Measurements from ENCODE around the gene SORBS2.
"Not testable (repeated sequence)": the region's sequence is repeated elsewhere in the genome, so short reads cannot be mapped to it uniquely, and the experiment has no call there.

Gene SORBS2

DNA sequence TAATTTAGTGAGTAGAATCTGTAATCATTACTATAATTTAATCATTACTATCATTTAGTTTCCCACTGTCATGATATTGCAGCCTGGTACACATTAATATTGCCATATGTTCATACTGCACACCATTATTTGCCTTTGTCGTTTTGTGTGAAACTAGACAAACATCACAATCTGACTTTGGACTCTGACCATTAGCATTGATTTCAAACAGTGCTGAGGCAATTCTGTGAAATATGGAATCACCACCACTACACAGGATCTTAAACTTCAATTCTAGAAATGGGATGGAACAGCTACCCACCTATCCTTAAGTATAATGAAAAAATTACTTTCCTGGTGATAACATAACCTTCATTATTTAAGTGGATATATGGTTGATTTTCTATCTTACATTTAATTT lies 98.3 kb downstream of the SORBS2 start:
- Mint-ChIP-seq H3K36me3 (ENCODE audit: low read depth) (no peaks in the 10 kb centered on the region), H3K9me3 (no peaks in the 10 kb centered on the region), H3K27ac (no peak overlapping the region), H3K27me3 (peaks cover 22% of the 10 kb centered on the region), H3K4me3 (no peak overlapping the region), H3K4me1 (ENCODE audit: low read depth) (no peaks in the 10 kb centered on the region)

DNA sequence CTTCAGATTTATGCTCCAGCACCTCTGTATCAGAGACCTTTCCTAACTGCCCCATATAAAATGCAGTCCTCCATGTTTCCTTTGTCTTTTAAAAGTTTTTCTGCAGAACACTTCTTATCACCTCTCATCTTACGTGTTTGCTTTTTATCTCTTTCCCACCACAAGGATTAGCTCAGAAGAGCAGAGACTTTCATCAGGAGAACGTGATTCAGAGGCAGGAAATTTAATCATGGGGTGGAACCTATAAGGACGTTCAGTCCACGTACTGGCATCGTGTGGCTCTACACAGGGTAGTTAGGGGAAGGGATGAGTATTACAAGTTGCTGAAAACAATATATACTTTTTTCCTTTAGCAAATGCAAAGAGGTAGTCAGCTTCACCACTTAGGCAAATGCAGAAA lies 98.7 kb downstream of the SORBS2 start:
- Mint-ChIP-seq H3K4me1 (ENCODE audit: low read depth) (no peaks in the 10 kb centered on the region), H3K36me3 (ENCODE audit: low read depth) (no peaks in the 10 kb centered on the region), H3K9me3 (no peaks in the 10 kb centered on the region), H3K27ac (no peak overlapping the region), H3K4me3 (no peak overlapping the region), H3K27me3 (peaks cover 22% of the 10 kb centered on the region)

DNA sequence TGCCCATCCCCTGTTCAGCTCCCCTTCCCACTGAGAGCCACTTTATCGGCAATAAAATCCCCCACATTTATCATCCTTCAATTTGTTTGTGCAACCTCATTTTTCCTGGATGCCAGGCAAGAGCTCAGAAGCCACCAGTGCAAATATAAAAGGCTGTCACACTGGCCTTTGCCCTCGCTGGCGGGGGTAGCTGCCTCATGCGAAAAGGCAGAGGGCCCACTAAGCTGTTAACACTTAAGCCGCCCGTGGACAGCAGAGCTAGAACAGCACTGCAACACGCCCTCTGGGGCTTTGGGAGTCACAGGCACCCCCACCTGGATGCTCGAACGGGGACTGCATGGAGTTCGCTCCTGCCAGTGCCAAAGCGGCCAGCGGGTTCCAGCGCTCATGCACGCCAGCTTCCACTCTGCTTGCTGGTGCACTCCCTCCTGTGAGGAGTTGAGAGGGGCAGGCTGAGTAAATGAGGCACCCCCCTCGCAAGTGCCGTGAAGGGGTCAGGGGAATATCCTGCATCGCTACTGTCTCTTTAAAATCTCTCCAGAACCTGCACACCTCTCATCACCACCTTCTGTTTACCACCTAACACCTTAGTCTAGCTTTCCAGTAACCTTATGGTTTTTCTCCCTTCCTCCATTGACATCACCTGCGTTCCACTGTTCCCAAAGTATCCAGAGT lies 99.5 kb downstream of the SORBS2 start:
- Mint-ChIP-seq H3K36me3 (ENCODE audit: low read depth) (no peaks in the 10 kb centered on the region), H3K27ac (no peak overlapping the region), H3K9me3 (no peaks in the 10 kb centered on the region), H3K27me3 (peaks cover 22% of the 10 kb centered on the region), H3K4me1 (ENCODE audit: low read depth) (no peaks in the 10 kb centered on the region), H3K4me3 (no peak overlapping the region)

DNA sequence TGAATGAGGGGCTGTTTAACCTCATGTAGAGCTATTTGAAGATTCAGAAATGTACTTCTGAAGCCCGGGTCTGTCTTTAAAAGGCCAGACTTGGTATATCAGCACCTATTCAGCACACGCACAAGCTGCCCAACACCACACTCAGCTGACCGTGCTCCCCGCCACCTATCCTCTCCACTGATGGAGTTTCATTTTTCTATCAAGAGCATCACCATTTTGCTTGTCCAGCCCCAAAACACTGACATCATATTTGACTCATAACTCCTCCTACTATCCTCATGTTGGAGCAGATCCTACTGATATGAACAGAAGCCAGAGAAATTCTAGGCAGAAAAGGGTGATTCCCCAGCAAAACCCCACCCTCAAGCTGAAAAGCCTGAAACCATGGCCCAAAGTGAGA lies 100.3 kb downstream of the SORBS2 start:
- no peaks in the 10 kb centered on the region for H3K4me1 Mint-ChIP-seq (ENCODE audit: low read depth)
- H3K27me3 Mint-ChIP-seq: peaks cover 22% of the 10 kb centered on the region
- H3K9me3 Mint-ChIP-seq: no peaks in the 10 kb centered on the region
- H3K36me3 Mint-ChIP-seq (ENCODE audit: low read depth): no peaks in the 10 kb centered on the region
- H3K4me3 Mint-ChIP-seq: no peak overlapping the region
- no peak overlapping the region for H3K27ac Mint-ChIP-seq

- Mint-ChIP-seq H3K36me3 (ENCODE audit: low read depth) (no peaks in the 10 kb centered on the region), H3K27me3 (peaks cover 22% of the 10 kb centered on the region), H3K27ac (no peak overlapping the region), H3K4me3 (no peak overlapping the region), H3K9me3 (no peaks in the 10 kb centered on the region), H3K4me1 (ENCODE audit: low read depth) (no peaks in the 10 kb centered on the region)
Measured at GRCh38 chr4:185710487-185710995, 101.5 kb downstream of the SORBS2 start.

GRCh38 chr4:185709802-185710486 lies 102.0 kb downstream of the SORBS2 start:
- no peaks in the 10 kb centered on the region for H3K4me1 Mint-ChIP-seq (ENCODE audit: low read depth)
- no peak overlapping the region for H3K4me3 Mint-ChIP-seq
- no peak overlapping the region for H3K27ac Mint-ChIP-seq
- H3K27me3 Mint-ChIP-seq: peaks cover 22% of the 10 kb centered on the region
- H3K9me3 Mint-ChIP-seq: peaks cover under 1% of the 10 kb centered on the region
- no peaks in the 10 kb centered on the region for H3K36me3 Mint-ChIP-seq (ENCODE audit: low read depth)

DNA sequence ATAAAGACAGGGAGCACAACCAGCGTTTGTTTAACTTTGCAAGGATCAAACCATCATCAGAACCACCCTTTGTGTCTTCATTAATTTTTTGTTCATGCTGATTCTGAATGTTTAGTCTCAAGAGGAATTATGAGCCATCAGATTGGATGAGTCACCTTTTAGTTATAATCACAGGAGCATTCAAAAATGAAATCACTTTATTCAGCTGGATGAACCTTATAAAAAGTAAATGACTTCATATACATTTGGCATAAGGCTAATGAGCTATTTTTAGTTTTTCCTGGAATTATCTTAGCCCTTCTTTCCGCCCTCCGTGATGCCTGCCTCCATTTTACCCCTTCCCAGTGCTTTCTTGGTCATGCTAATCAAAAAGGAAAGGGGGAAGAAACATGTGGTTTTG lies 103.6 kb downstream of the SORBS2 start:
- peaks cover 5% of the 10 kb centered on the region for H3K9me3 Mint-ChIP-seq
- no peak overlapping the region for H3K27ac Mint-ChIP-seq
- H3K4me3 Mint-ChIP-seq: no peak overlapping the region
- no peaks in the 10 kb centered on the region for H3K4me1 Mint-ChIP-seq (ENCODE audit: low read depth)
- H3K27me3 Mint-ChIP-seq: peaks cover 16% of the 10 kb centered on the region
- H3K36me3 Mint-ChIP-seq (ENCODE audit: low read depth): no peaks in the 10 kb centered on the region

- H3K4me1 Mint-ChIP-seq (ENCODE audit: low read depth); H3K9me3 Mint-ChIP-seq; H3K4me3 Mint-ChIP-seq; H3K27ac Mint-ChIP-seq; H3K36me3 Mint-ChIP-seq (ENCODE audit: low read depth): not testable (repeated sequence)
- H3K27me3 Mint-ChIP-seq: peaks cover 13% of the 10 kb centered on the region
Measured at GRCh38 chr4:185707622-185708021, 104.4 kb downstream of the SORBS2 start.

- H3K4me3 Mint-ChIP-seq: no peak overlapping the region
- H3K36me3 Mint-ChIP-seq (ENCODE audit: low read depth): no peaks in the 10 kb centered on the region
- no peaks in the 10 kb centered on the region for H3K4me1 Mint-ChIP-seq (ENCODE audit: low read depth)
- no peak overlapping the region for H3K27ac Mint-ChIP-seq
- H3K9me3 Mint-ChIP-seq: peaks cover 5% of the 10 kb centered on the region
- peaks cover 8% of the 10 kb centered on the region for H3K27me3 Mint-ChIP-seq
Measured at GRCh38 chr4:185702147-185702663, 109.8 kb downstream of the SORBS2 start.

- Mint-ChIP-seq H3K36me3 (ENCODE audit: low read depth) (no peaks in the 10 kb centered on the region), H3K27ac (no peak overlapping the region), H3K4me3 (no peak overlapping the region), H3K4me1 (ENCODE audit: low read depth) (no peaks in the 10 kb centered on the region), H3K9me3 (peaks cover 5% of the 10 kb centered on the region), H3K27me3 (peaks cover 8% of the 10 kb centered on the region)
Measured at GRCh38 chr4:185700630-185701029, 111.4 kb downstream of the SORBS2 start.

DNA sequence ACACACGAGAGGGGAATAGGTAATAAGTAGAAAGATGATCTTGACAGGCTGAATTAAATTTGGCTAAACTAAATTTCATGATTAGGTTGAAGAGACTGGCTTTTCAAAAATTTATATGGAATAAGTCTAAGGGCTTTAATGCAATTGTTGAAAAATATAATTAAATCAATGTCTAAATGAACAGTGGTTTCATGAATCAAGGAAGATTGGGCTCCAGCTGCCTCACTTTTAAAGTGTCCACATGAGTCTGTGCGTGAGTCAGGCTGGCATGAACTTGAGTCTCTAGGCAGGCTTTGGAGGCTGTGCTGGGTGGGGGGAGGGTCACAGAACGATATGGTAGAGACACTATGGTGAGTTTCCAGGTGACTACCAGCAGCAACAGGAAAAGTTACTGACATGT lies 111.9 kb downstream of the SORBS2 start:
- H3K4me1 Mint-ChIP-seq (ENCODE audit: low read depth): no peaks in the 10 kb centered on the region
- H3K9me3 Mint-ChIP-seq: peaks cover 5% of the 10 kb centered on the region
- H3K27ac Mint-ChIP-seq: no peak overlapping the region
- H3K4me3 Mint-ChIP-seq: no peak overlapping the region
- H3K36me3 Mint-ChIP-seq (ENCODE audit: low read depth): no peaks in the 10 kb centered on the region
- peaks cover 8% of the 10 kb centered on the region for H3K27me3 Mint-ChIP-seq

DNA sequence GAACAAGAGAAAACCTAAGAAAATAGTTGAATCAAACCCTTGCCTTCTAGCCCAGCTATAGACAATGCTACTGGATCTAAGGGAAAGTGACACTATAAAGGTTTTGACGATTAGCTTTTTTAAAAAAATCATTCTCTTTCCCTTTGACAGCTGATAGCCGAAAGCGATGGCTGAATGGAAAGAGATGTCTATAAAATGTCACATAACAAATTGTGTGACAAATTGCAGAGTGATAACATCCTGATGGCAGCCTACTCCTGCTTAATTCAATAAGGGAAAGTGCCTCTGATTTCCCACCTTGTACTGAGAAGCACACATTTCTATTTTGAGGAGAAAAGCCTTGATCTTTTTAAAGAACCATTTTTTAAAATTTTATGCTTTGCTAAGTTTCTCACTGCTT lies 114.5 kb downstream of the SORBS2 start:
- no peaks in the 10 kb centered on the region for H3K9me3 Mint-ChIP-seq
- H3K27ac Mint-ChIP-seq: no peak overlapping the region
- peaks cover 10% of the 10 kb centered on the region for H3K27me3 Mint-ChIP-seq
- H3K4me1 Mint-ChIP-seq (ENCODE audit: low read depth): no peaks in the 10 kb centered on the region
- no peaks in the 10 kb centered on the region for H3K36me3 Mint-ChIP-seq (ENCODE audit: low read depth)
- no peak overlapping the region for H3K4me3 Mint-ChIP-seq

DNA sequence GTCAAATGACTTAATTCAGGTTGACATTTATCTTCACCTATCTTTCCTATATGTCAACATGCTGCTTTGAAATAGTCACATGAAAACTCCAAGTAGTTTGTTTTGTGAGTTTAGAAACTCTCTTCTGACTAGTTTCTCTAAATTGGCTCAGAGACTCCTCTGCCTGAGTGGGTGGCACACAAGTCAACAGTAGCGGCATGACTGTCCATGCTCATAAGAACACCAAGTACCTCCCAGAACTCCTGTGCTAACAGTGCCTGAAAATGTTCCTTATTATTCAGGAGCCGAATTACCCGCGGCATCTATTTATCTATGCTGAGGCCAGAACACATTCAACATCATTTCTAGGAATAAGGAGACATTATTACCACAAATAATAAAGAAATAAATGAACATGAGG lies 116.3 kb downstream of the SORBS2 start:
- Mint-ChIP-seq H3K36me3 (ENCODE audit: low read depth) (no peaks in the 10 kb centered on the region), H3K27ac (no peak overlapping the region), H3K4me1 (ENCODE audit: low read depth) (no peaks in the 10 kb centered on the region), H3K9me3 (no peaks in the 10 kb centered on the region), H3K27me3 (peaks cover 10% of the 10 kb centered on the region), H3K4me3 (no peak overlapping the region)

- Mint-ChIP-seq H3K27me3 (peaks cover 14% of the 10 kb centered on the region), H3K36me3 (ENCODE audit: low read depth) (no peaks in the 10 kb centered on the region), H3K4me1 (ENCODE audit: low read depth) (no peaks in the 10 kb centered on the region), H3K4me3 (no peak overlapping the region), H3K9me3 (no peaks in the 10 kb centered on the region), H3K27ac (no peak overlapping the region)
Measured at GRCh38 chr4:185693548-185694215, 118.3 kb downstream of the SORBS2 start.

DNA sequence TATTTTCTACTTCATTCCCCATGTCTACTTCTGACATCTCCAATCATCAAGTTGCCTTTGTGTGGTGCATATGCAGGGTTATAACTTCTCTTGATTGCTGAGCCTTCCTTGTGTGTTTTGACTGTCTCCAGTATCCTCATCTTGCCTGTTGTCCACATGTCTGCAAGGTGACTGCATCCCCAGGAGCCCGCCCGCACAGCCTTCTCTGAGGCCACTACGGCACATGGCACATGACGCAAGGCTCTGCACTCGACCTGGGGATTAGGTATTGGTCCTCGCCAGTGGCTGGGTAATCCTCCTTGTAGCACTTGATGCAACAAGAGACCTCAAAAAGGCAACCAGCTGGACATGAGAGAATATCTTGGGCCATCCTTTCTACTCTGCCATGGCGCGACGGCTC lies 122.6 kb downstream of the SORBS2 start:
- H3K27ac Mint-ChIP-seq: no peak overlapping the region
- no peak overlapping the region for H3K4me3 Mint-ChIP-seq
- peaks cover 18% of the 10 kb centered on the region for H3K27me3 Mint-ChIP-seq
- no peaks in the 10 kb centered on the region for H3K9me3 Mint-ChIP-seq
- no peaks in the 10 kb centered on the region for H3K36me3 Mint-ChIP-seq (ENCODE audit: low read depth)
- H3K4me1 Mint-ChIP-seq (ENCODE audit: low read depth): no peaks in the 10 kb centered on the region
